HEK293 (cell line): ENCODE results near the gene TSC22D3.

Experiments used
- EGR2 ChIP-seq: fragments of 450-650 bp; formaldehyde crosslinking; IDR thresholded peaks from 2 replicates; pipeline ENCODE4 v1.5.1; 2016; ENCODE audit warnings: low read depth, missing biosample characterization, missing genetic modification characterization
- GLIS1 ChIP-seq: fragments of 450-650 bp; formaldehyde crosslinking; IDR thresholded peaks from 2 replicates; pipeline ENCODE4 v1.5.1; 2016; ENCODE audit warnings: missing biosample characterization, missing genetic modification characterization
- HOXA7 ChIP-seq: sonication (generic); formaldehyde crosslinking; IDR thresholded peaks from 2 replicates; pipeline ENCODE4 v1.8.1; 2022; ENCODE audit warnings: missing genetic modification reagents, borderline replicate concordance
- HOXC10 ChIP-seq: sonication (generic); formaldehyde crosslinking; IDR thresholded peaks from 2 replicates; pipeline ENCODE4 v1.8.1; 2023; ENCODE audit warnings: mild to moderate bottlenecking, missing genetic modification reagents
- KLF17 ChIP-seq: fragments of 450-650 bp; formaldehyde crosslinking; IDR thresholded peaks from 2 replicates; pipeline ENCODE4 v1.5.1; 2016; ENCODE audit warnings: missing biosample characterization, missing genetic modification characterization
- KLF9 ChIP-seq: fragments of 450-650 bp; formaldehyde crosslinking; IDR thresholded peaks from 2 replicates; pipeline ENCODE4 v1.5.1; 2016; ENCODE audit warnings: missing biosample characterization, missing genetic modification characterization, low read depth
- REPIN1 ChIP-seq: fragments of 450-650 bp; formaldehyde crosslinking; IDR thresholded peaks from 2 replicates; pipeline ENCODE4 v1.5.1; 2017; ENCODE audit warnings: missing biosample characterization, missing genetic modification characterization, low read depth
- REST ChIP-seq: fragments of 450-650 bp; formaldehyde crosslinking; IDR thresholded peaks from 2 replicates; pipeline ENCODE4 v1.5.1; 2016; ENCODE audit warnings: missing biosample characterization, missing genetic modification characterization
- SP2 ChIP-seq: fragments of 450-650 bp; formaldehyde crosslinking; IDR thresholded peaks from 2 replicates; pipeline ENCODE4 v1.5.1; 2016; ENCODE audit warnings: missing biosample characterization, missing genetic modification characterization
- ZBTB48 ChIP-seq: fragments of 450-650 bp; formaldehyde crosslinking; IDR thresholded peaks from 2 replicates; pipeline ENCODE4 v1.5.1; 2016; ENCODE audit warnings: missing biosample characterization, missing genetic modification characterization
- ZNF10 ChIP-seq: fragments of 450-650 bp; formaldehyde crosslinking; IDR thresholded peaks from 2 replicates; pipeline ENCODE4 v1.5.1; 2017; ENCODE audit warnings: missing biosample characterization, missing genetic modification characterization
- ZNF138 ChIP-seq: fragments of 450-650 bp; formaldehyde crosslinking; IDR thresholded peaks from 2 replicates; pipeline ENCODE4 v1.5.1; 2016; ENCODE audit warnings: missing biosample characterization, missing genetic modification characterization, borderline replicate concordance
- ZNF184 ChIP-seq: fragments of 450-650 bp; IDR thresholded peaks from 2 replicates; pipeline ENCODE4 v1.5.1; 2018; ENCODE audit warnings: missing biosample characterization, mild to moderate bottlenecking, missing genetic modification characterization
- ZNF311 ChIP-seq: fragments of 450-650 bp; formaldehyde crosslinking; IDR thresholded peaks from 2 replicates; pipeline ENCODE4 v1.5.1; 2017; ENCODE audit warnings: missing biosample characterization, missing genetic modification characterization, borderline replicate concordance
- ZNF341 ChIP-seq: fragments of 450-650 bp; formaldehyde crosslinking; IDR thresholded peaks from 2 replicates; pipeline ENCODE4; 2016; ENCODE audit warnings: low read depth, missing biosample characterization, missing genetic modification characterization
- ZNF366 ChIP-seq: fragments of 450-650 bp; formaldehyde crosslinking; conservative IDR thresholded peaks from 2 replicates; pipeline ENCODE4 v1.5.1; 2016; ENCODE audit warnings: missing biosample characterization, missing genetic modification characterization
- ZNF404 ChIP-seq: fragments of 450-650 bp; formaldehyde crosslinking; IDR thresholded peaks from 2 replicates; pipeline ENCODE4 v1.5.1; 2017; ENCODE audit warnings: missing biosample characterization, missing genetic modification characterization
- ZNF560 ChIP-seq: fragments of 450-650 bp; formaldehyde crosslinking; IDR thresholded peaks from 2 replicates; pipeline ENCODE4 v1.5.1; 2017; ENCODE audit warnings: missing biosample characterization, missing genetic modification characterization, borderline replicate concordance
- ZNF629 ChIP-seq: fragments of 450-650 bp; formaldehyde crosslinking; IDR thresholded peaks from 2 replicates; pipeline ENCODE4 v1.5.1; 2017; ENCODE audit warnings: missing biosample characterization, missing genetic modification characterization
- ZNF660 ChIP-seq: fragments of 450-650 bp; IDR thresholded peaks from 2 replicates; pipeline ENCODE4 v1.5.1; 2018; ENCODE audit warnings: missing biosample characterization, mild to moderate bottlenecking, missing genetic modification characterization
- ZNF707 ChIP-seq: fragments of 450-650 bp; formaldehyde crosslinking; IDR thresholded peaks from 2 replicates; pipeline ENCODE4 v1.5.1; 2016; ENCODE audit warnings: missing biosample characterization, missing genetic modification characterization
- ZNF776 ChIP-seq: fragments of 450-650 bp; formaldehyde crosslinking; IDR thresholded peaks from 2 replicates; pipeline ENCODE4 v1.5.0; 2017; ENCODE audit warnings: missing biosample characterization, missing genetic modification characterization, borderline replicate concordance
- ZNF830 ChIP-seq: fragments of 450-650 bp; IDR thresholded peaks from 2 replicates; pipeline ENCODE4 v1.5.0; 2018; ENCODE audit warnings: missing biosample characterization, missing genetic modification characterization, low read depth, mild to moderate bottlenecking, moderate library complexity
- TF ChIP-seq, protein P1 (sequence below): fragments of 450-650 bp; formaldehyde crosslinking; IDR thresholded peaks from 2 replicates; pipeline ENCODE4 v1.5.1; 2017; ENCODE audit warnings: missing biosample characterization, missing genetic modification characterization
- TF ChIP-seq, protein P2 (sequence below): fragments of 450-650 bp; formaldehyde crosslinking; IDR thresholded peaks from 2 replicates; pipeline ENCODE4 v1.5.1; 2016; ENCODE audit warnings: missing biosample characterization, missing genetic modification characterization
- TF ChIP-seq, protein P3 (sequence below): fragments of 450-650 bp; formaldehyde crosslinking; IDR thresholded peaks from 2 replicates; pipeline ENCODE4 v1.5.1; 2017; ENCODE audit warnings: missing biosample characterization, missing genetic modification characterization
- TF ChIP-seq, protein P4 (sequence below): fragments of 450-650 bp; formaldehyde crosslinking; IDR thresholded peaks from 2 replicates; pipeline ENCODE4 v1.5.1; 2016; ENCODE audit warnings: missing biosample characterization, missing genetic modification characterization
- TF ChIP-seq, protein P5 (sequence below): fragments of 450-650 bp; formaldehyde crosslinking; IDR thresholded peaks from 2 replicates; pipeline ENCODE4 v1.5.1; 2016; ENCODE audit warnings: missing biosample characterization, missing genetic modification characterization

Gene TSC22D3

DNA sequence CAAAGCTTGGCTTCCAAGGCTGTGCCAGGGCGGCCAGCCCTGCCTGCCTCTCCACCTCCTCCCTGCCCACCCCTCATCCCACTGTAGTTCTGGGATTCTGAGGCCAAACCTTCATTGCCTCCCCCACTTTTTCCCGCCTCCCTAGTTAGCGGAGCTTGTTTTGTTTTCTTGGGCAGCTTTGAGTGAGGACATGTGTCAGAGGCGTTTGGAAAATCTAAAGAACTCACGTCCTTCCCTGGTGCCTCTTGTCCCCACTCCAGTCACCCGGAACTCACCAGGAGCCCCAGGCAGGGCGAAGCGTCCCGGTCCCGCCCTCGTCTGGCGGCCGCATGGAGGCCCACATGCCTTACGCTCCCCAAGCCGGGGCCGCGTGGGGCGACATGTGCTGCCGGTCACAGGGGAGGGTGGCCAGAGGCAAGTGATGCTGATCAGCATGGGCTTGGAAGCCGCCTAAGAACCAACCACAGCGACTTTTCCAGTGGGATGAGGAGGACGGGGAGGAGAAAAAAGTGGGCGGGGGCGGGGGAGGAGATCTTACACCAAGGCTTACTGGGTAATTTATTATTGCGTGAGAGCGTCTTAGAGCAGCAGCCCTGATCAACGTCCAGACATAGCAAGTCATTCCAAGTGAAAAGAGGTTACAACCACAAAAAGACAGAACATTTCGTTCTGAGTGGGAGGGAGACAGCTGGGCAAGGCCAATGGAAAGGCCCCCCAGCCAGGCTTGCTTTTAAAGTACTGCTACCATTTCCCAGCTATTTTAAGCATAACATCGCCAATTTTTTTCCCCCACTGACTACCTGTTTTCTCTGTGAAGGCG lies 98.8 kb downstream of the TSC22D3 start (continued):
- TF ChIP-seq REST (tag by site-specific recombination), result no peak
- TF ChIP-seq, protein P1, sequence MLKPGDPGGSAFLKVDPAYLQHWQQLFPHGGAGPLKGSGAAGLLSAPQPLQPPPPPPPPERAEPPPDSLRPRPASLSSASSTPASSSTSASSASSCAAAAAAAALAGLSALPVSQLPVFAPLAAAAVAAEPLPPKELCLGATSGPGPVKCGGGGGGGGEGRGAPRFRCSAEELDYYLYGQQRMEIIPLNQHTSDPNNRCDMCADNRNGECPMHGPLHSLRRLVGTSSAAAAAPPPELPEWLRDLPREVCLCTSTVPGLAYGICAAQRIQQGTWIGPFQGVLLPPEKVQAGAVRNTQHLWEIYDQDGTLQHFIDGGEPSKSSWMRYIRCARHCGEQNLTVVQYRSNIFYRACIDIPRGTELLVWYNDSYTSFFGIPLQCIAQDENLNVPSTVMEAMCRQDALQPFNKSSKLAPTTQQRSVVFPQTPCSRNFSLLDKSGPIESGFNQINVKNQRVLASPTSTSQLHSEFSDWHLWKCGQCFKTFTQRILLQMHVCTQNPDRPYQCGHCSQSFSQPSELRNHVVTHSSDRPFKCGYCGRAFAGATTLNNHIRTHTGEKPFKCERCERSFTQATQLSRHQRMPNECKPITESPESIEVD (tag by site-specific recombination), result no peak
- no peak for TF ChIP-seq ZNF560 (tag by site-specific recombination)
- TF ChIP-seq HOXC10 (CRISPR knock-in tag), result no peak
- TF ChIP-seq ZNF366 (tag by site-specific recombination), result peak; percentile 63
- TF ChIP-seq ZNF404 (tag by site-specific recombination), result no peak
- TF ChIP-seq ZBTB48 (tag by site-specific recombination), result peak; percentile 51; the same call in 1 of the 2 replicates
- TF ChIP-seq KLF9 (tag by site-specific recombination), result peak; percentile 90
- TF ChIP-seq, protein P2, sequence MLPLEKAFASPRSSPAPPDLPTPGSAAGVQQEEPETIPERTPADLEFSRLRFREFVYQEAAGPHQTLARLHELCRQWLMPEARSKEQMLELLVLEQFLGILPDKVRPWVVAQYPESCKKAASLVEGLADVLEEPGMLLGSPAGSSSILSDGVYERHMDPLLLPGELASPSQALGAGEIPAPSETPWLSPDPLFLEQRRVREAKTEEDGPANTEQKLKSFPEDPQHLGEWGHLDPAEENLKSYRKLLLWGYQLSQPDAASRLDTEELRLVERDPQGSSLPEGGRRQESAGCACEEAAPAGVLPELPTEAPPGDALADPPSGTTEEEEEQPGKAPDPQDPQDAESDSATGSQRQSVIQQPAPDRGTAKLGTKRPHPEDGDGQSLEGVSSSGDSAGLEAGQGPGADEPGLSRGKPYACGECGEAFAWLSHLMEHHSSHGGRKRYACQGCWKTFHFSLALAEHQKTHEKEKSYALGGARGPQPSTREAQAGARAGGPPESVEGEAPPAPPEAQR (tag by site-specific recombination), result 0 out of 2 replicates have a peak, but pooled peaks have one; percentile 35
- no peak for TF ChIP-seq ZNF776 (tag by site-specific recombination)
- TF ChIP-seq EGR2 (tag by site-specific recombination), result peak; percentile 88
- no peak for TF ChIP-seq ZNF830 (tag by site-specific recombination)
- no peak for TF ChIP-seq HOXA7 (CRISPR knock-in tag)
- no peak for TF ChIP-seq REPIN1 (tag by site-specific recombination)
- no peak for TF ChIP-seq ZNF311 (tag by site-specific recombination)
- TF ChIP-seq ZNF629 (tag by site-specific recombination), result peak; percentile 57
- TF ChIP-seq ZNF138 (tag by site-specific recombination), result no peak
- TF ChIP-seq KLF17 (tag by site-specific recombination), result no peak
- TF ChIP-seq, protein P3, sequence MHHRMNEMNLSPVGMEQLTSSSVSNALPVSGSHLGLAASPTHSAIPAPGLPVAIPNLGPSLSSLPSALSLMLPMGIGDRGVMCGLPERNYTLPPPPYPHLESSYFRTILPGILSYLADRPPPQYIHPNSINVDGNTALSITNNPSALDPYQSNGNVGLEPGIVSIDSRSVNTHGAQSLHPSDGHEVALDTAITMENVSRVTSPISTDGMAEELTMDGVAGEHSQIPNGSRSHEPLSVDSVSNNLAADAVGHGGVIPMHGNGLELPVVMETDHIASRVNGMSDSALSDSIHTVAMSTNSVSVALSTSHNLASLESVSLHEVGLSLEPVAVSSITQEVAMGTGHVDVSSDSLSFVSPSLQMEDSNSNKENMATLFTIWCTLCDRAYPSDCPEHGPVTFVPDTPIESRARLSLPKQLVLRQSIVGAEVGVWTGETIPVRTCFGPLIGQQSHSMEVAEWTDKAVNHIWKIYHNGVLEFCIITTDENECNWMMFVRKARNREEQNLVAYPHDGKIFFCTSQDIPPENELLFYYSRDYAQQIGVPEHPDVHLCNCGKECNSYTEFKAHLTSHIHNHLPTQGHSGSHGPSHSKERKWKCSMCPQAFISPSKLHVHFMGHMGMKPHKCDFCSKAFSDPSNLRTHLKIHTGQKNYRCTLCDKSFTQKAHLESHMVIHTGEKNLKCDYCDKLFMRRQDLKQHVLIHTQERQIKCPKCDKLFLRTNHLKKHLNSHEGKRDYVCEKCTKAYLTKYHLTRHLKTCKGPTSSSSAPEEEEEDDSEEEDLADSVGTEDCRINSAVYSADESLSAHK (tag by site-specific recombination), result no peak; the same call in 1 of the 2 replicates
- peak; percentile 83 for TF ChIP-seq ZNF341 (tag by site-specific recombination)
- TF ChIP-seq, protein P4, sequence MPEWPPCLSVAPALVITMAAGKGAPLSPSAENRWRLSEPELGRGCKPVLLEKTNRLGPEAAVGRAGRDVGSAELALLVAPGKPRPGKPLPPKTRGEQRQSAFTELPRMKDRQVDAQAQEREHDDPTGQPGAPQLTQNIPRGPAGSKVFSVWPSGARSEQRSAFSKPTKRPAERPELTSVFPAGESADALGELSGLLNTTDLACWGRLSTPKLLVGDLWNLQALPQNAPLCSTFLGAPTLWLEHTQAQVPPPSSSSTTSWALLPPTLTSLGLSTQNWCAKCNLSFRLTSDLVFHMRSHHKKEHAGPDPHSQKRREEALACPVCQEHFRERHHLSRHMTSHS (tag by site-specific recombination), result no peak
- no peak for TF ChIP-seq ZNF660 (tag by site-specific recombination)
- TF ChIP-seq ZNF184, result no peak
- TF ChIP-seq ZNF10, result peak; percentile 77; the same call in 1 of the 2 replicates
- TF ChIP-seq, protein P5, sequence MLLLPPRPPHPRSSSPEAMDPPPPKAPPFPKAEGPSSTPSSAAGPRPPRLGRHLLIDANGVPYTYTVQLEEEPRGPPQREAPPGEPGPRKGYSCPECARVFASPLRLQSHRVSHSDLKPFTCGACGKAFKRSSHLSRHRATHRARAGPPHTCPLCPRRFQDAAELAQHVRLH, result no peak
- TF ChIP-seq ZNF707 (tag by site-specific recombination), result no peak
- TF ChIP-seq SP2 (tag by site-specific recombination), result peak; percentile 91
- TF ChIP-seq GLIS1 (tag by site-specific recombination), result peak; percentile 90
